GM12891 (cell line): ENCODE results near the gene SPRN.

Source experiments
- PAX5 ChIP-seq: IDR thresholded peaks from 2 replicates; pipeline ENCODE4 v1.6.1; 2011; ENCODE audit warnings: low read length, moderate library complexity, mild to moderate bottlenecking; ENCODE audit not compliant: insufficient read depth, severe bottlenecking
- POLR2A ChIP-seq: IDR thresholded peaks from 2 replicates; pipeline ENCODE4 v1.6.1; 2011; ENCODE audit warnings: low read depth, low read length, control low read depth
- POLR2AphosphoS5 ChIP-seq: IDR thresholded peaks from 2 replicates; pipeline ENCODE4 v1.6.1; 2011; ENCODE audit warnings: low read depth, low read length, control low read depth
- POU2F2 ChIP-seq: IDR thresholded peaks from 2 replicates; pipeline ENCODE4 v1.6.1; 2011; ENCODE audit warnings: low read depth, mild to moderate bottlenecking, control low read depth, low read length, moderate library complexity
- SPI1 ChIP-seq: IDR thresholded peaks from 2 replicates; pipeline ENCODE4 v1.6.1; 2011; ENCODE audit warnings: low read depth, low read length, control low read depth
- TAF1 ChIP-seq: IDR thresholded peaks from 2 replicates; pipeline ENCODE4 v1.6.1; 2011; ENCODE audit warnings: low read depth, low read length, control low read depth

DNA sequence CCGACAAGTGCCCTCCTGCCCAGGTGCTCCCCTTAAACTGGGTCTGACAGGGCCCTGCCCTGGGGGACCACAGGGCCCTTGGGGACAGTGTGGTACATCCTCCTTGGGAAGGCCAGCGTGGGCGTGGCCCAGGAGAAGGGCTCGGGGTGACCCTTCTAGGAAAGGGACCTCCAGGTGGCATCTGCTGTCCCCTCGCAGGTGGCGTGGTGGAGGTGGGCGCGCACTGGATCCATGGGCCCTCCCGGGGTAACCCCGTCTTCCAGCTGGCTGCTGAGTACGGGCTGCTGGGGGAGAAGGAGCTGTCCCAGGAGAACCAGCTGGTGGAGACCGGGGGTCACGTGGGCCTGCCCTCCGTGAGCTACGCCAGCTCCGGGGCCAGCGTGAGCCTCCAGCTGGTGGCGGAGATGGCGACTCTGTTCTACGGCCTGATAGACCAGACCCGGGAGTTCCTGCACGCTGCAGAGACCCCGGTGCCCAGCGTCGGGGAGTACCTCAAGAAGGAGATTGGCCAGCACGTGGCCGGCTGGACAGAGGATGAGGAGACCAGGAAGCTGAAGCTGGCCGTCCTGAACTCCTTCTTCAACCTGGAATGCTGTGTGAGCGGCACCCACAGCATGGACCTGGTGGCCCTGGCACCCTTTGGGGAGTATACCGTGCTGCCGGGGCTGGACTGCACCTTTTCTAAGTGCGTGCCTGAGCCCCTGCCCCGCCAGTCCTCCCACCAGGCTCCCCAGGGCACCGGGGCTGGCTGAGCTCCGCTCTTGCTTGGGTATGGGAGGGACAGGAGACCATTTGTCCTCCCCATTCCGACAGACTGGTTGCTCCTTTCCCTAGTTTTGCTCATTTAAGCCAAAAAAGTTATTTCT, 44.4 kb downstream of the SPRN start:
- no peak for TF ChIP-seq POLR2AphosphoS5
- TF ChIP-seq POLR2A, result no peak
- TF ChIP-seq TAF1, result no peak
- TF ChIP-seq SPI1, result no peak
- TF ChIP-seq PAX5, result no peak
- no peak for TF ChIP-seq POU2F2
